ENCODE results near the gene LGALS4.

LGALS4 gene

GRCh38 chr19:38838208-38838985, 25.7 kb upstream of the LGALS4 start:
- no peak overlapping the region for H3K4me3 ChIP-seq (replicated peaks in 1 of 2; ENCODE audit: low read depth in 2 of 2, low read length in 2 of 2)
- DNase-seq (ENCODE audit: low read depth in 2 of 2) = no peak
- TF ChIP-seq CTCF (IDR thresholded peaks at IDR 0.05; ENCODE audit: low read depth, low read length) = no peak

- no peak overlapping the region for H3K4me3 ChIP-seq (replicated peaks in 1 of 2; ENCODE audit: low read depth in 2 of 2, low read length in 2 of 2)
- no peak for TF ChIP-seq CTCF (IDR thresholded peaks at IDR 0.05; ENCODE audit: low read depth, low read length)
- DNase-seq (ENCODE audit: low read depth in 2 of 2) = no peak
Observed at GRCh38 chr19:38837656-38838121, 24.9 kb upstream of the LGALS4 start.

- no peak overlapping the region for H3K4me3 ChIP-seq (replicated peaks in 1 of 2; ENCODE audit: low read depth in 2 of 2, low read length in 2 of 2)
- no peak for TF ChIP-seq CTCF (IDR thresholded peaks at IDR 0.05; ENCODE audit: low read depth, low read length)
- no peak for DNase-seq (ENCODE audit: low read depth in 2 of 2)
Observed at GRCh38 chr19:38836983-38837626, 24.4 kb upstream of the LGALS4 start.

GRCh38 chr19:38836159-38836982, 23.6 kb upstream of the LGALS4 start:
- TF ChIP-seq CTCF (IDR thresholded peaks at IDR 0.05; ENCODE audit: low read depth, low read length) = no peak
- DNase-seq (ENCODE audit: low read depth in 2 of 2) = no peak
- H3K4me3 ChIP-seq (replicated peaks in 1 of 2; ENCODE audit: low read depth in 2 of 2, low read length in 2 of 2) = no peak overlapping the region

GRCh38 chr19:38834590-38834989, 21.8 kb upstream of the LGALS4 start:
- no peak for DNase-seq (ENCODE audit: low read depth in 2 of 2)
- H3K4me3 ChIP-seq (replicated peaks in 1 of 2; ENCODE audit: low read depth in 2 of 2, low read length in 2 of 2) = no peak overlapping the region
- no peak for TF ChIP-seq CTCF (IDR thresholded peaks at IDR 0.05; ENCODE audit: low read depth, low read length)

- DNase-seq (ENCODE audit: low read depth in 2 of 2) = peak in 1 of 2 donors; percentile 31
- H3K4me3 ChIP-seq (replicated peaks in 1 of 2; ENCODE audit: low read depth in 2 of 2, low read length in 2 of 2) = no peak overlapping the region
- no peak for TF ChIP-seq CTCF (IDR thresholded peaks at IDR 0.05; ENCODE audit: low read depth, low read length)
Observed at GRCh38 chr19:38834104-38834490, 21.4 kb upstream of the LGALS4 start.
